Heart left ventricle (tissue), 16 donors: Measurements from ENCODE around the gene PSAPL1. TPM values are rescaled to one million over a fixed set of nuclear protein-coding genes. Genes with fewer than 3 reads are reported as not detected.

ENCODE experiments used
- ATAC-seq, 4 donors: fragments of 200-7000 bp; cut with Tn5 transposase; one replicate each; pipeline ENCODE4 v1.9.1; 2020 to 2022; ENCODE audit warnings: moderate library complexity in 4 of 4, mild to moderate bottlenecking in 3 of 4, moderate number of reproducible peaks in 1 of 4
- DNase-seq, 5 donors: peaks; one replicate each; pipeline ENCODE4 v3.0.0-alpha.2; 2020
- H3K27ac ChIP-seq, 12 donors: fragments of 200-600 bp; sonication (generic) in 4 of 12; one replicate each; pipeline versions ENCODE4 v1.5.0 to v1.8.0; 2016 to 2022; ENCODE audit warnings: mild to moderate bottlenecking in 2 of 12
- H3K27me3 ChIP-seq, 9 donors: fragments of 200-600 bp; sonication (generic) in 2 of 9; one replicate each; pipeline versions ENCODE4 v1.5.1 to v1.8.0; 2016 to 2022; ENCODE audit warnings: mild to moderate bottlenecking in 3 of 9
- H3K36me3 ChIP-seq, 9 donors: fragments of 200-600 bp; sonication (generic) in 2 of 9; one replicate each; pipeline versions ENCODE4 v1.5.0 to v1.8.0; 2018 to 2022; ENCODE audit warnings: mild to moderate bottlenecking in 2 of 9
- H3K4me1 ChIP-seq, 12 donors: fragments of 200-600 bp; sonication (generic) in 4 of 12; one replicate each; pipeline versions ENCODE4 v1.5.0 to v1.8.0; 2016 to 2022; ENCODE audit warnings: mild to moderate bottlenecking in 3 of 12
- H3K4me3 ChIP-seq, 12 donors: fragments of 200-600 bp; sonication (generic) in 4 of 12; one replicate each; pipeline versions ENCODE4 v1.5.0 to v1.8.0; 2017 to 2022; ENCODE audit warnings: mild to moderate bottlenecking in 9 of 12, moderate library complexity in 4 of 12
- H3K9me3 ChIP-seq, 12 donors: fragments of 200-600 bp; sonication (generic) in 4 of 12; one replicate each; pipeline versions ENCODE4 v1.5.0 to v1.8.0; 2016 to 2022; ENCODE audit warnings: mild to moderate bottlenecking in 1 of 12
- CTCF ChIP-seq, 12 donors: fragments of 200-600 bp; sonication (generic) in 4 of 12; IDR thresholded peaks; one replicate each; pipeline versions ENCODE4 v1.5.0 to v1.8.0; 2018 to 2022; ENCODE audit warnings: antibody characterized with exemption in 12 of 12, mild to moderate bottlenecking in 5 of 12
- POLR2A ChIP-seq, 2 donors: fragments of 450-650 bp; IDR thresholded peaks; one replicate each; pipeline ENCODE4 v1.6.1; 2017; ENCODE audit warnings: antibody characterized with exemption in 2 of 2, mild to moderate bottlenecking in 2 of 2, moderate library complexity in 2 of 2
- whole genome bisulfite sequencing, 4 donors: extraction: QIAGEN DNeasy Blood & Tissue Kit in 2 of 4; methylation state at CpG; one replicate each; pipeline versions ENCODE4 v1.1.5 to v1.1.7; 2013 to 2018; 5-methylcytosine and 5-hydroxymethylcytosine counted together
- intact Hi-C, 10 donors: fragments of 100-400 bp; cut with DNase I; formaldehyde crosslinking; loops; one replicate each; pipeline versions ENCODE4 v1.11.1 to v1.14.2; 2022
- polyA plus RNA-seq, 2 donors: library from polyadenylated mRNA; stranded (reverse); fragments of 200-250 nt; gene quantifications; one replicate each; pipeline ENCODE4 v1.2.3, GENCODE V29; 2013
- total RNA-seq, 9 donors: library from RNA; depleted of rRNA in 2 of 9; stranded (reverse); fragments of >200 nt in 2 of 9; fragmentation: NEBNext Ultra II Directional in 3 of 9; extraction: Animal tissue kit (Norgen Biotek cat#: 25700) in 3 of 9; gene quantifications; one replicate each; pipeline versions ENCODE4 v1.1.0 to v1.2.4, GENCODE V29; 2016 to 2023
- donor health status: ischemic (EF 13 %, LVEDD 7.1; RV severe dilation, severe dysfunction).
- donor health status: healthy with polysubstance abuse.
- donor health status: DM: no; HTN: yes; CAD: no.
- donor health status: DM: no; HTN: no; CAD: no.
- donor health status: ischemic (EF 25% LVEDD 6.9; RV normal size, moderate dysfunction).
- donor health status: ischemic (EF 25% LVEDD 5.7; RV mildly dilated, moderate dysfunction).
- donor health status: healthy.
- donor health status: DM: yes; HTN: yes; CAD: no.
- donor health status: ischemic (EF 35%, LVEDD 5.7; RV mildly dilated, moderate dysfunction).
- donor health status: nonischemic (EF 11% LVEDD 7.7; RV severe dilation, severe dysfunction).
- donor health status: DM: yes; HTN: yes; CAD: no.
- donor health status: PGD.
- donor health status: ischemic (EF 29% LVEDD 5.4; RV normal size, mild dysfunction).
- donor health status: nonischemic (EF 23%, LVEDD 6.1; RV moderate dilation, normal function).

PSAPL1 gene
- total and polyA plus RNA-seq, 11 donors, result 0.11 TPM; not detected in 10

GRCh38 chr4:7423801-7424552 lies 10.8 kb downstream of the PSAPL1 start:
- no peak for TF ChIP-seq POLR2A (IDR thresholded peaks at IDR 0.05)
- no peak for TF ChIP-seq CTCF (IDR thresholded peaks at IDR 0.05)
- Histone ChIP-seq H3K36me3 (no peaks in the 10 kb centered on the region), H3K4me1 (no peaks in the 10 kb centered on the region), H3K27me3 (no peaks in the 10 kb centered on the region), H3K27ac (no peak overlapping the region), H3K4me3 (no peak overlapping the region), H3K9me3 (peaks cover 0 to under 1% (median 0%) of the 10 kb centered on the region in 12 donors)
- DNase-seq (peak in 2 of 5 donors; percentile 10 to 42), ATAC-seq (no peak)
- 73 to 83% (median 79%) methylated on average over 13 to 17 of the region's 17 CpGs for WGBS, 4 donors
- intact Hi-C loops, result no loop called here

GRCh38 chr4:7423391-7423790 lies 11.3 kb downstream of the PSAPL1 start:
- Histone ChIP-seq H3K36me3 (no peaks in the 10 kb centered on the region), H3K27ac (no peak overlapping the region), H3K27me3 (no peaks in the 10 kb centered on the region), H3K4me3 (no peak overlapping the region), H3K9me3 (peaks cover 0 to 6% (median 0%) of the 10 kb centered on the region in 12 donors), H3K4me1 (no peaks in the 10 kb centered on the region)
- intact Hi-C loops, result no loop called here
- ATAC-seq, result no peak
- peak in 2 of 5 donors; percentile 3 to 45 for DNase-seq
- 72 to 91% (median 88%) methylated on average over 4 to 5 of the region's 5 CpGs for WGBS, 4 donors
- no peak for TF ChIP-seq POLR2A (IDR thresholded peaks at IDR 0.05)
- TF ChIP-seq CTCF (IDR thresholded peaks at IDR 0.05), result no peak

- TF ChIP-seq POLR2A (IDR thresholded peaks at IDR 0.05) (no peak), CTCF (IDR thresholded peaks at IDR 0.05) (no peak)
- Histone ChIP-seq H3K27ac (no peak overlapping the region), H3K36me3 (no peaks in the 10 kb centered on the region), H3K4me1 (no peaks in the 10 kb centered on the region), H3K4me3 (no peak overlapping the region), H3K27me3 (no peaks in the 10 kb centered on the region), H3K9me3 (peaks cover 0 to 7% (median 0%) of the 10 kb centered on the region in 12 donors)
- DNase-seq (peak in 1 of 5 donors; percentile 3), ATAC-seq (no peak)
- intact Hi-C loops, result no loop called here
- WGBS, 4 donors, result 89 to 92% (median 91%) methylated on average over 9 of the region's 9 CpGs
Observed at GRCh38 chr4:7422898-7423180, 11.9 kb downstream of the PSAPL1 start.

GRCh38 chr4:7422151-7422897 lies 12.4 kb downstream of the PSAPL1 start:
- H3K4me3 ChIP-seq, result no peak overlapping the region
- ATAC-seq, result no peak
- H3K36me3 ChIP-seq, result no peaks in the 10 kb centered on the region
- peaks cover 0 to 7% (median 0%) of the 10 kb centered on the region in 12 donors for H3K9me3 ChIP-seq
- no peak overlapping the region for H3K27ac ChIP-seq
- DNase-seq, result peak in 2 of 5 donors; percentile 13 to 55
- no peaks in the 10 kb centered on the region for H3K4me1 ChIP-seq
- intact Hi-C loops, result no loop called here
- WGBS, 4 donors, result 83 to 93% (median 86%) methylated on average over 19 of the region's 19 CpGs
- H3K27me3 ChIP-seq, result no peaks in the 10 kb centered on the region
- no peak for TF ChIP-seq POLR2A (IDR thresholded peaks at IDR 0.05)
- no peak for TF ChIP-seq CTCF (IDR thresholded peaks at IDR 0.05)
